ENCODE data around the gene XRRA1.
"Not testable (repeated sequence)": the region's sequence is repeated elsewhere in the genome, so short reads cannot be mapped to it uniquely, and the experiment has no call there.

Gene XRRA1
- total RNA-seq: 8.1 to 17.4 (median 11.6) reads per million in 3 experiments

DNA sequence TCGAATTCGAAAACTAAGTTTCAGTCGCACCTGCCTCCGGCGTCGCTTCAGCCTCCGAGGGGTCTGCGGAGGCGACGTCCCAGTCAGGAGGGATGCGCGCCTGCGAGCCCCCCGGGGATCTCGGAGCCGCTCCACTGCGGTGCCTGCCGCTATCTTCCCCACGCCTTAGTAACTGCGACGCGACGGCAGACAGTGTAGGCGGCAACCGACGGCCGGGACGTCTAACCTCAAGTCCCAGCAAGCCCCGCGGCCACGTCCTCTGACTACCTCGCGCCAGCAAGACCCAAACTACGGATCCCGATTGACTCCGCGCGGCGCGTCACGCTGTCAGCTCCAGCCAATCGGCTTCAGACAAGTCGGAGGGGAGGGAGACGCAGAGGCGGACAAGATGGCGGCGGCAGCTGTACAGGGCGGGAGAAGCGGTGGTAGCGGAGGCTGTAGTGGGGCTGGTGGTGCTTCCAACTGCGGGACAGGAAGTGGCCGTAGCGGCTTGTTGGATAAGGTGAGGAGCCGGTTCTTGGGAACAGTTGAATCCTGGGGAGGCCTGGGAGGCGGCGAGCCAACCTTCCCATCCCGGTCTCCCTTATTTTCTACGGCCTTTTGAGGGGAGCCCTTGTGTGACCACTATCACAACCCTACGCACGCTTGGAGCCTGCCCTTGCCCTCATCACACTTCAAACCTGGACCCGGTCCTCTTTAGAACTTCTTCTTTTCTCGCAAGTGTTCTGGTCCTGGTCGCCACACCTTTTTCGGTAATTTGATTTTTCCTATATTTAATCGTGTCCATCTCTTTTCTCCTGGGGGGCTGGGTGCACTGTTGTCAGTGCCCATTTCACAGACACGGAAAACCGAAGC is at the start of gene XRRA1, which contains the start of gene SPCS2:
Gene XRRA1 (minus strand): TSS at position 194 of the 855 bp plus-strand sequence. CDS start 8,213 bp downstream, outside the sequence.
Gene SPCS2 (plus strand): TSS at position 369 of the 855 bp plus-strand sequence. CDS start 20 bp downstream, at position 389.
- DNase-seq: peak; percentile 98

- DNase-seq: no peak
Measured at GRCh38 chr11:74992852-74993251, 44.0 kb upstream of the XRRA1 start.

GRCh38 chr11:74990941-74991340 is 42.0 kb upstream of the XRRA1 start:
- DNase-seq: no peak

GRCh38 chr11:74990150-74990549 is 41.3 kb upstream of the XRRA1 start:
- DNase-seq: not testable (repeated sequence)

- DNase-seq: no peak
Measured at GRCh38 chr11:74989260-74989638, 40.4 kb upstream of the XRRA1 start.

- peak; percentile 73 for DNase-seq
Measured at GRCh38 chr11:74988541-74989259, 39.8 kb upstream of the XRRA1 start, which contains the start of gene NEU3. NEU3 (plus strand) TSS chr11:74988933; CDS start chr11:74989061, 128 bp downstream.

GRCh38 chr11:74984730-74985129 is 35.8 kb upstream of the XRRA1 start:
- no peak for DNase-seq

DNA sequence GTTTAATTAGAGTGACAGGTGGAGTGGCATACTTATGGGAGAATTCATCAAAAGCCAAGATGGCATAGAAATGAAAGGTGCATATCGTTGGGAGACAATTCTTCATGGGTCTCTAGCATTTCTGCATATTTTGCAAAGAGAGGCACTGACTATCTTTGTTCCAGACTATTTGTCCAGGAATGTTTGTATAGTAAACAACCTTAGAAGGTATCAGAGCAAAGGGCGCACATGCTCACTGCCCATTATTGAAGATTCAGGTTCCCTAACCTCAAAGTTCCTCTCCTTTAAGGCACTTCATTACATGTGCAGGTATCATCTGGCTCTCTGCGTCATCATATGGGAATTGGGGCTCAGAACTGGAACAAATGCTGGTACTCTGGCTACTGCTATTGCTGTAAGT is 35.2 kb upstream of the XRRA1 start:
- no peak for DNase-seq

- no peak for DNase-seq
Measured at GRCh38 chr11:74981888-74982287, 33.0 kb upstream of the XRRA1 start.

- DNase-seq: no peak
Measured at GRCh38 chr11:74980634-74981033, 31.7 kb upstream of the XRRA1 start.

DNA sequence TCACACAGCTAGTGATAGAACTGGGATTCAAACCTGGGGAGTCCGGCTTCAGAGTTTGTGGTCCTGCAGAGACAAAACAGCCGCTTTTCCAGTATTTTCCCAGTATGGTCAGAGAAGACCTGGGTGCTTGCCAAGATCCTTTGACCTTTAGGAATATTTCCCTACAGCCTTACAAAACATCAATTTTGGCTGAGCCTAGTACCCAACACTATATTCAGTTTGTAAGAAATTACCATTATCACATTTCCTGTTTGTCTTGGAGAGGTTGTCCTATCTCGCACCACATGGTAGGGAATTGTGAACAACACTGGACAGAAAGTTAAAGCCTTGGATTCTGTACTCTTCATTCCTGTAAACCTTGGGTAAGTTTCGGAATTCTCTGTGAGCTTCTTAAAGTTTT is 29.1 kb upstream of the XRRA1 start:
- DNase-seq: no peak

DNA sequence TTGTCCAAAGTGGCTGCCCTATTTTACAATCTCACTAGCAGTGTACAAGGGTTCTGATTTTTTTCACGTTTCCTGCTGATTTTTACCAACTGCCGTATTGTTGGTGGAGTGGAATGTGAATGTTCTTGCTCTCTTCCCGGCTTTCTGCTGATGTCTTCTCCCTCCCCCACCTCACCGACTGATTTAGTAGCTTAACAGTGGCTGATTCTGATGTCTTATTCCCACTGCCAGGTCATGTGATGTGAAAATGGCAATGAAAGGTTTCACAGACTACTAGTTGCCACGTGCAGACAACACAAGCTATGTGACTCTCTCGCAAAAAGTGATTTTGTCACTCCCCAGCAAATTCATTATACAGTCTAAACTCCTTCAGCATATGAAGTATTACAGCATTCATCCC is 22.5 kb upstream of the XRRA1 start:
- no peak for DNase-seq

DNA sequence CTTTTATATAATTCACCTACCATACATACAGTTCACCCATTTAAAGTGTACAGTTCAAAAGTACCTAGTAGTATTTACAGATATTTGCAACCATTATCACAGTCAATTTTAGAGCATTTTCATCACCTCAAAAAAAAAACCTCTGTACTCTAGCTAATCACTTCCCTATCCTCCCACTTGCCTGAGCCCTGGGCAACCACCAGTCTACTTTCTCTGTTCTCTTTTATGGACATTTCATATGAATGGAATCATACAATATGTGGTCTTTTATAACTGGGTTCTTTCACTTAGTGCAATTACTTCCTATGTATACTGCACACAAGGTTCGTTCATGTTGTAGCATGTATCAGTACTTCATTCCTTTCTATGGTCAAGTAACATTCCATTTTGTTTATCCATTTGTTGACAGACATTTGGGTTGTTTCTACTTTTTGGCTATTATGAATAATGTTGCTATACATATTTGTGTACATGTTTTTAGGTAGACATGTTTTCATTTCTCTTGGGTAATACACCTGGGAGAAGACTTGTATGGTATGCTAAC is 22.0 kb upstream of the XRRA1 start:
- no peak for DNase-seq

DNA sequence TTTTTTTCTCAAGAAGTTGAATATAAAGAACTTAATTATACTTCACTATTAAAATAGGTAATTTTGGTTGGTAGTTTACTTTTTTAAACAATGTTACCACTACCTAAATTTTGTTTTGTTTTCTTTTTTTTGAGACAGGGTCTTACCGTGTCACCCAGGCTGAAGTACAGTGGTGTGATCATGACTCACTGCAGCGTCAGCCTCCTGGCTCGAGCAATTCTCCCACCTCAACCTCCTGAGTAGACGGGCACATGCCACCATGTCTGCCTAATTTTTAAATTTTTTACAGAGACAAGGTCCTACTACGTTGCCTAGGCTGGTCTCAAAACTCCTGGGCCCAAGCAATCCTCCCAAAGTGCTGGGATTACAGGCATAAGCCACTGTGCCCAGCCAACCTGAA is 17.8 kb upstream of the XRRA1 start:
- DNase-seq: no peak

- not testable (repeated sequence) for DNase-seq
Measured at GRCh38 chr11:74960128-74960527, 11.2 kb upstream of the XRRA1 start.

DNA sequence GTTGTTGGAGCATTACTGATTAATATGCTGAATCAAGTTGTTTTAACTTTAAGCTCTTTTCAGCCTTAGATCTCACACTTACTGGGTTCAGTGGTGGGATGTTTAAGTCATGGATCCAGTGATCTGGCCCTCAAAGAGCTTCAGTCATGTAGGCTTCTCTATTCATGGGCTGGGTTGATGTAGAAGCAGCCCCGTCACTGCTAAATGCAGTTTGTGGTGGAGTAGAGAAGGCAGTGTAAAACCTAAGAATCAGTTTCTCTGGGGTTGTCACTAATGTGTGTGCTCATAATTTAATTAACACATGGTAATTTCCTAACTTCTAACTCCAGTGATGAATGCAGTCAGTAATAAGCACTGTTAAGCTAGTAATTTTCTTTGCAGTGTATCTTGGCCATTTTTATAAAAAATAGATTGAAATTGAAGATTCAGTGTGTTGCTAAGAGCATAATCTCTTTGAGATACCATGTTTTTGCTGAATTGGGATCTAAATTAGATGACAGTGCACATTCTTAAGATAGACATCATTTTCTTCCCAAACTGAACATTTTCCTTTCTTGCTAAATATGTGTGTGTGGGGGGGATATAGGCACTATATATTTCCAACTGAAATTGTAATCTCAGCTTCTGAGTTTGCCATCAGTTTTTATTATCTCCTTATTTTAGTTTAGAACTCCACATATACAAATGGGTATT is 9.2 kb upstream of the XRRA1 start:
- no peak for DNase-seq

DNA sequence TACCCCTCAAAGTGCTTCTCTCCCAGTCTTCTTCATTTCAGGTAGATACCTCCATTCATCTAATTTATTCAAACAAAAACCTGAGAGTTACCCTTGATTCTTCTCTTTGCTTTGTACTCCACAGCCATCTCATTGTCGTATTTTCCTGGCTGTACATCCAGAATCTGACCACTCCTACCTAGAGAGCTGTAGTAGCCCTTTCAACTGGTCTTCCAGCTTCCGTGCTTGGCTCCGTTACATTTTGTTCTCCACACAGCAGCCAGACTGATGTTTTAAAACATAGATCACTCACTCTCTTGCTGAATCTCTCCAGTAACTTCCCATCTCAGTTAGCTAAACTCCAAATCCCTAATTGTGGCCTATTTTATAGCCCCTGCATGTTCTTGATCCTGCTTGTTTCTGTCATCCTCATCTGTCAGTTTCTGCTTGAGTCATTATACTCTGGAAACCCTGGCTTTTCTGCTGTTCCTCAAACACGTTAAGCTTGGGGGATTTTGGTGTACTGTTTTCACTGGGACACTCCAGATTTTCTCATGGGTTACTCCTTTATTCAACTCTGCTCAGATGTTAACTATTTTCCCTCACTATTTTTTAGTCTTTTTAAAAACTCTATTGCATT is 7.6 kb upstream of the XRRA1 start:
- no peak for DNase-seq

DNA sequence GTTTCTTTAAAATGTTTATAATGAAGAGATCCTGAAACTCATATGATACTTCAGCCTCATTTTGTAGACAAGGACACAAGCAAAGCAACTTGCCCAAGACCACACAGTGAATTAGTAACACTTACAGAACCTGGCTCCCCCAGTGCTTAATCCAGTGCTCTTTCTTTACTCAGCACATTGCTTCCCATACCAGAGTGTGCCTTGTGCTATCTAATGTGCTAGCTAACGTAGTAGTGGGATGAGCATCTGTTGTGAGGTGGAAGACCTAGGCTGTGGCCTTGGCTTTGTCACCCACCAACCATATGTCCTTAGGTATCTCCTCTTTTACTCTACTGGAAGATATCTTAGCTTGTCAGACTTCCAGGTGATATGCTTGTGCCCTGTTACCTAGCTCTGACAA is 5.3 kb upstream of the XRRA1 start:
- no peak for DNase-seq

DNA sequence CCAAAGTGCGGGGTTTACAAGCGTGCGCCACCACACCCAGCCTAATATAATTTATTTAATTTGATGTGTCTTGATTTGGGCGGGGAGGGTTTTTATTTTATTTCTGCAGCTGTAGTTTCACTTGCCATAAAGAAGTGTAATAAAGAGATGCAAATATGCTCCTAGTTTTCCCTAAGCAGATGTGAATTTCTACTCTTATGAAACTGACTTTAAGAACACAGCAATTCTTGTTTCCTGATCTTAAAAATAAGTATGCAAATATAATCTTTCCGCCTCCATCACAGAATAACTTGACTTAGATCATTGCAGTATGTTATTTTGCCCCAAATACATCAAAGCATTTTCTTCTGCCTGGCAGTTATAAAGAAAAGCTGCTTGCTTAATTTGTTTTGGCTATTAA is 4.6 kb upstream of the XRRA1 start:
- DNase-seq: no peak

GRCh38 chr11:74952752-74953151 is 3.9 kb upstream of the XRRA1 start:
- DNase-seq: no peak

DNA sequence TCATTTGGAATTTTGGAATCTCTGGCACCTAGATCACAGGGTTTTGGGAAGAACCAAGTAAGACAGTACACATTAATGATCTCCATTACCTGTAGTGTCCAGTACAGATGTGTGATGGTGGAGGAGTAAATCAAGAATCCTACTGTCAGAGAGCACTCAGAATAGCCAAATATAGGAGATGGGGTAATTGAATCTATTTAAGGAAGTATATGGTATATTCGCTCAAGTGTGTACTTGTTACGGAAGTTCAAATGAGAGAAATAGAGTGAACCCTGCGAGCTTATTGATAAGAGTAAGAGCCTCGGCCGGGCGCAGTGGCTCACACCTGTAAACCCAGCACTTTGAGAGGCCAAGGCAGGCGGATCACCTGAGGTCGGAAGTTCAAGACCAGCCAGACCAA is 2.3 kb upstream of the XRRA1 start:
- DNase-seq: no peak

GRCh38 chr11:74950374-74950969 is 1.6 kb upstream of the XRRA1 start:
- no peak for DNase-seq

All from central memory CD4-positive, alpha-beta T cell (primary cell).